Osteoblast (primary cell): ENCODE data around the gene LRRK2. TPM values are rescaled to one million over a fixed set of nuclear protein-coding genes. Genes with fewer than 3 reads are reported as not detected.
"Not testable (repeated sequence)": the region's sequence is repeated elsewhere in the genome, so short reads cannot be mapped to it uniquely, and the experiment has no call there.

Source experiments
- DNase-seq: peaks from one replicate; pipeline ENCODE4 v3.0.0; 2011; ENCODE audit warnings: low spot score, mixed read lengths; ENCODE audit not compliant: insufficient read length; ENCODE audit errors: missing footprints
- H2AFZ ChIP-seq: 2 replicates; pipeline ENCODE4 v1.6.0; 2011; ENCODE audit warnings: mild to moderate bottlenecking, low read length
- H3K27ac ChIP-seq: 2 replicates; pipeline ENCODE4 v1.5.1; 2011; ENCODE audit warnings: mild to moderate bottlenecking, low read depth, low read length, moderate library complexity
- H3K27me3 ChIP-seq: 2 replicates; pipeline ENCODE4 v1.6.0; 2012; ENCODE audit warnings: mild to moderate bottlenecking, control low read depth, inconsistent platforms, low read length, moderate library complexity; ENCODE audit not compliant: insufficient read depth
- H3K36me3 ChIP-seq: 2 replicates; pipeline ENCODE4 v1.5.1; 2011; ENCODE audit warnings: mild to moderate bottlenecking, low read length, control low read depth, moderate library complexity; ENCODE audit not compliant: insufficient read depth
- H3K4me1 ChIP-seq: 2 replicates; pipeline ENCODE4 v1.5.1; 2011; ENCODE audit warnings: mild to moderate bottlenecking, low read length, control low read depth, moderate library complexity; ENCODE audit not compliant: insufficient read depth
- H3K4me2 ChIP-seq: 2 replicates; pipeline ENCODE4 v1.6.0; 2011; ENCODE audit warnings: mild to moderate bottlenecking, low read length; ENCODE audit not compliant: insufficient read depth
- H3K4me3 ChIP-seq: fragments of 200-600 bp; sonication (generic); 3 replicates; pipeline ENCODE4 v1.5.1; 2012; ENCODE audit warnings: mild to moderate bottlenecking, low read length, inconsistent platforms; ENCODE audit not compliant: insufficient read depth
- H3K79me2 ChIP-seq: 2 replicates; pipeline ENCODE4 v1.6.0; 2012; ENCODE audit warnings: mild to moderate bottlenecking, low read length, control low read depth, inconsistent platforms; ENCODE audit not compliant: insufficient read depth
- H3K9me3 ChIP-seq: 2 replicates; pipeline ENCODE4 v1.5.1; 2011; ENCODE audit warnings: low read depth, low read length, control low read depth
- H4K20me1 ChIP-seq: 2 replicates; pipeline ENCODE4 v1.6.0; 2012; ENCODE audit warnings: mild to moderate bottlenecking, low read length, control low read depth; ENCODE audit not compliant: insufficient read depth
- CTCF ChIP-seq: IDR thresholded peaks from 2 replicates; pipeline ENCODE4 v1.5.1; 2011; ENCODE audit warnings: mild to moderate bottlenecking, low read depth, low read length, moderate library complexity; ENCODE audit errors: extremely low read depth
- total RNA-seq: library from RNA; depleted of rRNA; stranded (reverse); fragments of >200 nt; gene quantifications from 2 replicates; pipeline ENCODE4 v1.2.3, GENCODE V29; 2012

LRRK2 gene
- total RNA-seq, 1 donor = 5.1 TPM

- Histone ChIP-seq H3K9me3 (no peaks in the 10 kb centered on the region), H4K20me1 (no peaks in the 10 kb centered on the region), H3K79me2 (no peaks in the 10 kb centered on the region), H2AFZ (no peak overlapping the region), H3K4me1 (no peaks in the 10 kb centered on the region), H3K4me2 (no peak overlapping the region), H3K36me3 (no peaks in the 10 kb centered on the region), H3K27me3 (no peaks in the 10 kb centered on the region), H3K4me3 (no peak overlapping the region), H3K27ac (no peak overlapping the region)
- TF ChIP-seq CTCF = no peak
- DNase-seq = no peak
Observed at GRCh38 chr12:40248034-40248433, 23.2 kb downstream of the LRRK2 start.

- no peaks in the 10 kb centered on the region for H3K9me3 ChIP-seq
- no peak for TF ChIP-seq CTCF
- no peak overlapping the region for H3K27ac ChIP-seq
- DNase-seq = no peak
- no peaks in the 10 kb centered on the region for H3K79me2 ChIP-seq
- peaks cover 3% of the 10 kb centered on the region for H3K4me1 ChIP-seq
- no peaks in the 10 kb centered on the region for H3K27me3 ChIP-seq
- no peak overlapping the region for H3K4me3 ChIP-seq
- no peak overlapping the region for H2AFZ ChIP-seq
- H3K4me2 ChIP-seq = no peak overlapping the region
- no peaks in the 10 kb centered on the region for H3K36me3 ChIP-seq
- no peaks in the 10 kb centered on the region for H4K20me1 ChIP-seq
Observed at GRCh38 chr12:40248585-40249297, 23.9 kb downstream of the LRRK2 start.

GRCh38 chr12:40250652-40251051 is 25.9 kb downstream of the LRRK2 start:
- not testable (repeated sequence) for H3K27ac ChIP-seq, H3K4me3 ChIP-seq, H4K20me1 ChIP-seq, H2AFZ ChIP-seq, DNase-seq, H3K4me2 ChIP-seq, H3K36me3 ChIP-seq, H3K27me3 ChIP-seq, H3K79me2 ChIP-seq, H3K9me3 ChIP-seq
- H3K4me1 ChIP-seq = peaks cover 13% of the 10 kb centered on the region

GRCh38 chr12:40253936-40254335 is 29.1 kb downstream of the LRRK2 start:
- H2AFZ ChIP-seq = no peak overlapping the region
- no peaks in the 10 kb centered on the region for H4K20me1 ChIP-seq
- no peak overlapping the region for H3K27ac ChIP-seq
- no peaks in the 10 kb centered on the region for H3K36me3 ChIP-seq
- H3K27me3 ChIP-seq = no peaks in the 10 kb centered on the region
- no peak overlapping the region for H3K4me2 ChIP-seq
- H3K4me3 ChIP-seq = no peak overlapping the region
- DNase-seq = peak; percentile 18
- H3K9me3 ChIP-seq = no peaks in the 10 kb centered on the region
- peaks cover 13% of the 10 kb centered on the region for H3K4me1 ChIP-seq
- H3K79me2 ChIP-seq = no peaks in the 10 kb centered on the region
- no peak for TF ChIP-seq CTCF
